Measurements from ENCODE around the gene FGF5. TPM values are rescaled to one million over a fixed set of nuclear protein-coding genes. Genes with fewer than 3 reads are reported as not detected.
A peak's percentile ranks its signal among the peaks of the same experiment; 100 is the strongest.

FGF5 gene
- total RNA-seq (2014; rRNA removed; shearing (Covaris generic)), result 2.5 and 6.4 TPM in 2 replicates

GRCh38 chr4:80266253-80266901 is at the start of gene FGF5:
FGF5 (plus strand) TSS chr4:80266664; CDS start chr4:80266825, 161 bp downstream.
- H3K9me3 ChIP-seq (replicated peaks), result no peaks in the 10 kb centered on the region
- peak within 1 kb of the TSS; percentile 67 for H3K4me3 ChIP-seq
- no peaks in the 10 kb centered on the region for H3K27me3 ChIP-seq (replicated peaks)
- H3K27ac ChIP-seq, result peak within 1 kb of the TSS; percentile 74
- H3K4me1 ChIP-seq (replicated peaks), result peaks cover 27% of the 10 kb centered on the region
- DNase-seq (ENCODE audit: low read depth in 1 of 2, low spot score in 2 of 2), result peak; percentile 86 to 96
- peaks cover 24% of the 10 kb centered on the region for H3K36me3 ChIP-seq

GRCh38 chr4:80219301-80220025 is 47.0 kb upstream of the FGF5 start:
- Histone ChIP-seq H3K36me3 (no peaks in the 10 kb centered on the region), H3K27ac (peak overlapping the region; percentile 82), H3K4me3 (no peak overlapping the region), H3K4me1 (replicated peaks) (peaks cover 48% of the 10 kb centered on the region), H3K9me3 (replicated peaks) (no peaks in the 10 kb centered on the region), H3K27me3 (replicated peaks) (no peaks in the 10 kb centered on the region)
- DNase-seq (ENCODE audit: low read depth in 1 of 2, low spot score in 2 of 2), result peak; percentile 97 to 98

- Histone ChIP-seq H3K4me1 (replicated peaks) (peaks cover 44% of the 10 kb centered on the region), H3K27me3 (replicated peaks) (no peaks in the 10 kb centered on the region), H3K36me3 (no peaks in the 10 kb centered on the region), H3K4me3 (no peak overlapping the region), H3K9me3 (replicated peaks) (no peaks in the 10 kb centered on the region), H3K27ac (peak overlapping the region; percentile 82)
- DNase-seq (ENCODE audit: low read depth in 1 of 2, low spot score in 2 of 2), result no peak
These were observed 45.8 kb upstream of the FGF5 start for GRCh38 chr4:80220711-80221110.

- Histone ChIP-seq H3K27ac (peak overlapping the region; percentile 82), H3K4me3 (no peak overlapping the region), H3K27me3 (replicated peaks) (no peaks in the 10 kb centered on the region), H3K4me1 (replicated peaks) (peaks cover 45% of the 10 kb centered on the region), H3K36me3 (no peaks in the 10 kb centered on the region), H3K9me3 (replicated peaks) (no peaks in the 10 kb centered on the region)
- DNase-seq (ENCODE audit: low read depth in 1 of 2, low spot score in 2 of 2), result no peak
These were observed 45.3 kb upstream of the FGF5 start for GRCh38 chr4:80221161-80221560.

GRCh38 chr4:80225595-80225994 is 40.9 kb upstream of the FGF5 start:
- peaks cover 18% of the 10 kb centered on the region for H3K4me1 ChIP-seq (replicated peaks)
- H3K4me3 ChIP-seq, result no peak overlapping the region
- no peaks in the 10 kb centered on the region for H3K9me3 ChIP-seq (replicated peaks)
- H3K27me3 ChIP-seq (replicated peaks), result no peaks in the 10 kb centered on the region
- H3K27ac ChIP-seq, result no peak overlapping the region
- no peak for DNase-seq (ENCODE audit: low read depth in 1 of 2, low spot score in 2 of 2)
- H3K36me3 ChIP-seq, result no peaks in the 10 kb centered on the region

GRCh38 chr4:80226094-80226493 is 40.4 kb upstream of the FGF5 start:
- Histone ChIP-seq H3K9me3 (replicated peaks) (no peaks in the 10 kb centered on the region), H3K27ac (no peak overlapping the region), H3K27me3 (replicated peaks) (no peaks in the 10 kb centered on the region), H3K4me3 (no peak overlapping the region), H3K4me1 (replicated peaks) (peaks cover 18% of the 10 kb centered on the region), H3K36me3 (no peaks in the 10 kb centered on the region)
- no peak for DNase-seq (ENCODE audit: low read depth in 1 of 2, low spot score in 2 of 2)

- no peaks in the 10 kb centered on the region for H3K36me3 ChIP-seq
- H3K4me3 ChIP-seq, result no peak overlapping the region
- no peak for DNase-seq (ENCODE audit: low read depth in 1 of 2, low spot score in 2 of 2)
- no peaks in the 10 kb centered on the region for H3K9me3 ChIP-seq (replicated peaks)
- H3K27me3 ChIP-seq (replicated peaks), result no peaks in the 10 kb centered on the region
- no peak overlapping the region for H3K27ac ChIP-seq
- H3K4me1 ChIP-seq (replicated peaks), result peaks cover 20% of the 10 kb centered on the region
These were observed 38.0 kb upstream of the FGF5 start for GRCh38 chr4:80228460-80228859.

GRCh38 chr4:80229128-80229527 is 37.3 kb upstream of the FGF5 start:
- H3K27ac ChIP-seq, result no peak overlapping the region
- H3K9me3 ChIP-seq (replicated peaks), result no peaks in the 10 kb centered on the region
- H3K36me3 ChIP-seq, result no peaks in the 10 kb centered on the region
- H3K4me3 ChIP-seq, result no peak overlapping the region
- H3K27me3 ChIP-seq (replicated peaks), result no peaks in the 10 kb centered on the region
- DNase-seq (ENCODE audit: low read depth in 1 of 2, low spot score in 2 of 2), result no peak
- H3K4me1 ChIP-seq (replicated peaks), result peaks cover 25% of the 10 kb centered on the region

- Histone ChIP-seq H3K4me1 (replicated peaks) (peaks cover 30% of the 10 kb centered on the region), H3K4me3 (no peak overlapping the region), H3K36me3 (no peaks in the 10 kb centered on the region), H3K27ac (no peak overlapping the region), H3K27me3 (replicated peaks) (no peaks in the 10 kb centered on the region), H3K9me3 (replicated peaks) (no peaks in the 10 kb centered on the region)
- no peak for DNase-seq (ENCODE audit: low read depth in 1 of 2, low spot score in 2 of 2)
These were observed 36.9 kb upstream of the FGF5 start for GRCh38 chr4:80229590-80229989.

GRCh38 chr4:80231180-80231579 is 35.3 kb upstream of the FGF5 start:
- Histone ChIP-seq H3K36me3 (no peaks in the 10 kb centered on the region), H3K4me3 (no peak overlapping the region), H3K9me3 (replicated peaks) (no peaks in the 10 kb centered on the region), H3K27me3 (replicated peaks) (no peaks in the 10 kb centered on the region), H3K4me1 (replicated peaks) (peaks cover 37% of the 10 kb centered on the region), H3K27ac (no peak overlapping the region)
- DNase-seq (ENCODE audit: low read depth in 1 of 2, low spot score in 2 of 2), result no peak

- H3K36me3 ChIP-seq, result no peaks in the 10 kb centered on the region
- no peak overlapping the region for H3K4me3 ChIP-seq
- H3K27ac ChIP-seq, result no peak overlapping the region
- no peak for DNase-seq (ENCODE audit: low read depth in 1 of 2, low spot score in 2 of 2)
- no peaks in the 10 kb centered on the region for H3K9me3 ChIP-seq (replicated peaks)
- H3K27me3 ChIP-seq (replicated peaks), result no peaks in the 10 kb centered on the region
- peaks cover 53% of the 10 kb centered on the region for H3K4me1 ChIP-seq (replicated peaks)
These were observed 33.6 kb upstream of the FGF5 start for GRCh38 chr4:80232707-80233370.

- 0 out of 2 replicates have a peak overlapping the region, but pooled peaks have one; percentile 95 for H3K27ac ChIP-seq
- H3K4me3 ChIP-seq, result no peak overlapping the region
- no peaks in the 10 kb centered on the region for H3K36me3 ChIP-seq
- H3K9me3 ChIP-seq (replicated peaks), result no peaks in the 10 kb centered on the region
- peaks cover 59% of the 10 kb centered on the region for H3K4me1 ChIP-seq (replicated peaks)
- H3K27me3 ChIP-seq (replicated peaks), result no peaks in the 10 kb centered on the region
- no peak for DNase-seq (ENCODE audit: low read depth in 1 of 2, low spot score in 2 of 2)
These were observed 33.1 kb upstream of the FGF5 start for GRCh38 chr4:80233390-80233789.

- H3K4me3 ChIP-seq, result no peak overlapping the region
- H3K36me3 ChIP-seq, result no peaks in the 10 kb centered on the region
- no peaks in the 10 kb centered on the region for H3K9me3 ChIP-seq (replicated peaks)
- peaks cover 77% of the 10 kb centered on the region for H3K4me1 ChIP-seq (replicated peaks)
- H3K27me3 ChIP-seq (replicated peaks), result no peaks in the 10 kb centered on the region
- DNase-seq (ENCODE audit: low read depth in 1 of 2, low spot score in 2 of 2), result peak in 1 of 2 experiments; percentile 46
- H3K27ac ChIP-seq, result peak overlapping the region; percentile 95
These were observed 31.0 kb upstream of the FGF5 start for GRCh38 chr4:80235451-80235850.

GRCh38 chr4:80237992-80238391 is 28.5 kb upstream of the FGF5 start:
- H3K9me3 ChIP-seq (replicated peaks), result no peaks in the 10 kb centered on the region
- H3K36me3 ChIP-seq, result no peaks in the 10 kb centered on the region
- peak; percentile 85 to 87 for DNase-seq (ENCODE audit: low read depth in 1 of 2, low spot score in 2 of 2)
- H3K4me1 ChIP-seq (replicated peaks), result peaks cover 74% of the 10 kb centered on the region
- no peaks in the 10 kb centered on the region for H3K27me3 ChIP-seq (replicated peaks)
- no peak overlapping the region for H3K4me3 ChIP-seq
- peak overlapping the region; percentile 95 for H3K27ac ChIP-seq
